ENCODE results near the gene TBC1D1.

DNA sequence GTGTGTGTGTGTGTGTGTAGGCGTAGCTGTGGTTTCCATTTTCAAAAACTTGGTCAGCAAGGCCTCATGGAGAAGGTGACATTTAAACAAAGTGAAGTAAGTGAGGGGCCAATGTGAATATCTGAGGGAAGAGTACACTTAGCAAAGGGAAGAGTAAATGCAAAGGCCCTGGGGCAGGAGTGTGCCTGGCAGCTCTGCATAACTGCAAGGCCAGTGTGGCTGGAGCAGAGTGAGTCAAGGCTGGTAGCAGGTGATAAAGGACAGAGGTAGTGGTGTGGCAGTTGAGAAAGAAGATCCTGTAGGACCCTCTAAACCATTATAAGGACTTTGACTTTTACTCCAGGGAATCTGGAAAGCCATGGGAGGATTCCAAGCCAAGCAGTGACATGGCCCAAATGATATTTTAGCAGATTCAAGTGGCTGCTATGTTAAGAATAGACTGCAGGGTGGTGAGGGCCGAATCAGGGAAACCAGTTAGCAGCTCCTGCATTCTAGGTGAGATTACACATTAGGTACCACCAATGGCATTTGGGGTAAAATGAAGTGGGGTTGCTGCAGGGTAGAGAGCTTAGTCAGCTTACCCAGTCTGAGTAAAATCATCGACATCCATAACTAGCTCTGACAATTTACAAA, 5.9 kb upstream of the TBC1D1 start:
- TF ChIP-seq POLR2A (IDR thresholded peaks at IDR 0.05) (no peak), POLR2AphosphoS5 (IDR thresholded peaks at IDR 0.05) (no peak)
- TF ChIP-seq, protein P1, sequence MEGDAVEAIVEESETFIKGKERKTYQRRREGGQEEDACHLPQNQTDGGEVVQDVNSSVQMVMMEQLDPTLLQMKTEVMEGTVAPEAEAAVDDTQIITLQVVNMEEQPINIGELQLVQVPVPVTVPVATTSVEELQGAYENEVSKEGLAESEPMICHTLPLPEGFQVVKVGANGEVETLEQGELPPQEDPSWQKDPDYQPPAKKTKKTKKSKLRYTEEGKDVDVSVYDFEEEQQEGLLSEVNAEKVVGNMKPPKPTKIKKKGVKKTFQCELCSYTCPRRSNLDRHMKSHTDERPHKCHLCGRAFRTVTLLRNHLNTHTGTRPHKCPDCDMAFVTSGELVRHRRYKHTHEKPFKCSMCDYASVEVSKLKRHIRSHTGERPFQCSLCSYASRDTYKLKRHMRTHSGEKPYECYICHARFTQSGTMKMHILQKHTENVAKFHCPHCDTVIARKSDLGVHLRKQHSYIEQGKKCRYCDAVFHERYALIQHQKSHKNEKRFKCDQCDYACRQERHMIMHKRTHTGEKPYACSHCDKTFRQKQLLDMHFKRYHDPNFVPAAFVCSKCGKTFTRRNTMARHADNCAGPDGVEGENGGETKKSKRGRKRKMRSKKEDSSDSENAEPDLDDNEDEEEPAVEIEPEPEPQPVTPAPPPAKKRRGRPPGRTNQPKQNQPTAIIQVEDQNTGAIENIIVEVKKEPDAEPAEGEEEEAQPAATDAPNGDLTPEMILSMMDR (IDR thresholded peaks at IDR 0.05): no peak

All from prostate gland (tissue), 2 donors.